A172 (cell line): Measurements from ENCODE around the gene JAG1. TPM values are rescaled to one million over a fixed set of nuclear protein-coding genes. Genes with fewer than 3 reads are reported as not detected.
"Not testable (repeated sequence)": the region's sequence is repeated elsewhere in the genome, so short reads cannot be mapped to it uniquely, and the experiment has no call there.

Source experiments
- DNase-seq: peaks from one replicate; pipeline ENCODE4 v3.0.0-alpha.2; 2015; ENCODE audit warnings: low spot score
- total RNA-seq: library from RNA; depleted of rRNA; stranded (reverse); fragments of >200 nt; shearing (Covaris generic); gene quantifications from 2 replicates; pipeline ENCODE4 v1.2.3, GENCODE V29; 2014

Gene JAG1
- total RNA-seq, 1 experiment from 2014 or later: 9.4 TPM

- DNase-seq: no peak
These were observed 36.2 kb downstream of the JAG1 start for GRCh38 chr20:10637563-10637962.

- DNase-seq: no peak
These were observed 36.7 kb downstream of the JAG1 start for GRCh38 chr20:10637031-10637559.

- DNase-seq: no peak
These were observed 37.4 kb downstream of the JAG1 start for GRCh38 chr20:10636326-10636818.

- DNase-seq: no peak
These were observed 38.2 kb downstream of the JAG1 start for GRCh38 chr20:10635476-10636208.

GRCh38 chr20:10634683-10635411 is 39.0 kb downstream of the JAG1 start:
- no peak for DNase-seq

- DNase-seq: no peak
These were observed 39.6 kb downstream of the JAG1 start for GRCh38 chr20:10634211-10634610.

- no peak for DNase-seq
These were observed 40.1 kb downstream of the JAG1 start for GRCh38 chr20:10633718-10634117.

- DNase-seq: no peak
These were observed 40.9 kb downstream of the JAG1 start for GRCh38 chr20:10632721-10633509.

- no peak for DNase-seq
These were observed 42.7 kb downstream of the JAG1 start for GRCh38 chr20:10631126-10631525.

GRCh38 chr20:10629946-10630650 is 43.7 kb downstream of the JAG1 start:
- DNase-seq: no peak

- no peak for DNase-seq
These were observed 46.9 kb downstream of the JAG1 start for GRCh38 chr20:10626896-10627295.

- no peak for DNase-seq
These were observed 48.2 kb downstream of the JAG1 start for GRCh38 chr20:10625641-10626040.

- DNase-seq: peak; percentile 68
These were observed 51.0 kb downstream of the JAG1 start for GRCh38 chr20:10622657-10623418.

GRCh38 chr20:10621149-10621548 is 52.6 kb downstream of the JAG1 start:
- no peak for DNase-seq

GRCh38 chr20:10619427-10619826 is 54.4 kb downstream of the JAG1 start:
- peak; percentile 97 for DNase-seq

- DNase-seq: peak; percentile 47
These were observed 55.1 kb downstream of the JAG1 start for GRCh38 chr20:10618611-10619245.

GRCh38 chr20:10617549-10618133 is 56.2 kb downstream of the JAG1 start:
- not testable (repeated sequence) for DNase-seq

- no peak for DNase-seq
These were observed 57.6 kb downstream of the JAG1 start for GRCh38 chr20:10616212-10616611.

GRCh38 chr20:10613911-10614310 is 59.9 kb downstream of the JAG1 start:
- DNase-seq: no peak

- not testable (repeated sequence) for DNase-seq
These were observed 60.4 kb downstream of the JAG1 start for GRCh38 chr20:10613426-10613825.
